CD4-positive, alpha-beta T cell treated with Interleukin-6 at 100 ng/mL for 8 hours (primary cell): ENCODE measurements around the gene HTRA2.

Source experiments
- DNase-seq: peaks from one replicate; pipeline ENCODE4 v3.0.0-alpha.2; 2020; ENCODE audit warnings: mixed read lengths, low spot score

The HTRA2 gene

DNA sequence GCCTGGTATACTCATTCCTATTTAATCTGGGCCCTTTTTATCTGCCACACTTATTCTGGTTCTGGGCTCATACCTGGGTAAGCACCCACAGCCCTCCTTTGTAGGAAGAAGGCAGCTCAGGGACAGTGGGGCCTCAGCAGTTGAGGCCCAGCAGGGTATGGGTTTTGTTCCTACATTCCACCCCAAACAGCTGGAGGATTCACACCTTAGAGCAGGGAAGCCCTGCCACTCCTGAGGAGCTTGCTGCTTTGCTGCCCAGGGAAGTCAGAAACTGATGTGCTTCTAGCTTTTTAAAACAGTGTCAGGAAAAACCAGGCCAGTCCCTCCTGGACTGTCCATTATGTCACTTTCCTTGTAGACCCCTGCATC is 29.2 kb upstream of the HTRA2 start:
- DNase-seq: no peak

DNA sequence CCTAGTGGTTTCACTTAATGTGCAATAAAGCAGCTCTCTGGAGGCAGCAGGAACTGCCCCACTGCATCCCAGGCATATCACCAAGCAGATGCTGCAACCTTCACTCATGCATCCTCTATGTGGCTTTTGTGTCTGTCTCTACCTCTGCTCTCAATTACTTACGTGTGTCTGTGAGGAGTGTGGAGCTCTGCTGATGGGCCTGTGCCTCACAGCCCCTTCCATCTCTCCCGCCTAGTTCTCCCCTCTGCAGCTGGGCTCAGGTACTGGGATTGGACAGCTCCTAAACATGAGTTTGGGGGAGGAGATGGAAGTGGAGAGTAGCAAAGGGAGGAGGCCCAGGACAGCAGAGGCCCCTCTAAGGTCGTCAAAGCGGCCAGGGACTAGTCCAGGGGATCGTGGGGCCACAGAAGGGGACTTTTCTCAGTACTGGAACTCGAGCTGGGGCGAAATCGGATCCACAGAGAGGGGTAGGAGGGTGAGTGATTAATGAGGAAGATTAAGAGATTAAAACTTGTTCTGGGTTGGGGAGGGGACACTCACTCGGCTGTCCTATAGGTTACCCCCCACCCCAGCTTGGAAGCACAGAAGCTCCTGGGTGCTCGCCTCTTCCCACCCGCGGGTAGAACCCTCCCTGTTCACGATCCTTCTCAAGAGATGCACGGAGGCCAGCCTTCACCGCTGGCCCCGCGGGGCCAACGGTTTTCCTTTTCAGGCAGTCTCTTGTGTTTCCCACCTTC is 28.2 kb upstream of the HTRA2 start:
- DNase-seq: no peak

DNA sequence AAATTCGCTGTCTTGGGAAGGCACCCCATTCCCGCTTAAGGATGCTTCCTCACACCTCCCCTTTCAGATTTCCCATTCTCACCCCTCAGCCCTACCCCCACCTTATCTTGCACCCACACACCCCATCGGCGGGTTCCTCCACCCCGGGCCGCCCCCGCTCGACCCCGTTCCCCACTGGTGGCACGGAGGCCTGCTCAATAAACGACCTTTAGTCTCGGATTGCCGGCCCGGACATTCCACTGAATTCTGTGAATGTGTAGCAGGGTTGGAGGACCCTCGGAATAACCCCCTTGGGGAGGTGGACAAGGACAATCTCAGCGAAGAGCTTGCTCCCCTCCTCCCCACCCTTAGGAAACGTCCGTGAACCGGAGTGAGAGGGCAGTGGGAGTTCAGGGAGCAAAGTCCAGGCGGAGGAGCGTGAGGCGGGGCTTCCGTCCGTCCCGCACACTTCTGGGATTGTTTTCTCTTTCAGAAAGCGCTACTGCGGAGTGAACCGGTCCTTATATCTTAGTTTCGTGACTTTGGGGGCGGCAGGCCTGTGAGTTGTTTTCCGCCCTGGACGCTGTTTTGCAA is 27.5 kb upstream of the HTRA2 start:
- DNase-seq: no peak

DNA sequence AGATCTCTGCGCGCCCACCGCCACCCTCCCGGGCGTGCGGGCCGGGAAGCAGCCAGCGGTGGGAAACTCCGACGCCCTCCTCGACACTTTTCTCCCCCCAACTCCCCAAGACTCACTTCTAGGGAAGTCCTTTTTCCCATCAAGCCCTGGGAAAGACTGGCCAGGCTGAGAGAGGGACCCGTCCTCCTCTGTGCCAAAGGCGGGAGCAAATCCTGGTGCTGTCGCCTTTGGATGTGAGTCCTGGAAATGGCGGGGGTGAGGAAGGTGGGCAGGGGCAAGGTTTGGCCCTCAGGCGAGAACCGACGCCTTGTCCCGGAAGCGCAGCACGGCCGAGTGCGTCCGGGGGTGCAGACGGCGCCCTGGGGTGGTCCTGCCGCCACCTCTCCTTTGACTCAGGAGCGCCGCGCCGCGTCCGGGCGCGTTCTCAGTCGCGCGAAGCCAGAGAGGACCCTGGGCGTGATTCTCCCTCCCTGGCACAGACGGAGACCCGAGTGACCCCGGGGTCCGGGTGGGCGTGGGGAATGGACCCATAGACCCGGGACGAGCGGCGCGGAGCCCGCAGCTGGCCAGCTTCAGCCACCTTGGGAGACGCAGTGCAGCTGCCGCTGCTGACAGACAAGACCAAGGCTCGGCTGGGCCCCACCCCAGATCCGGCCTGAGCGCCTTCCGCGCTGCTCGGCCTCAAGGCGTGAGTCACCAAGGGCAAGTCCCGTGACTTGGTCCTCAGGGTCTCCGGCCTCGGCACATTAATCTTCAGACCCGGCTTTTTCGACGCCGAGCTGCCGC is 26.8 kb upstream of the HTRA2 start:
- DNase-seq: peak; percentile 34

DNA sequence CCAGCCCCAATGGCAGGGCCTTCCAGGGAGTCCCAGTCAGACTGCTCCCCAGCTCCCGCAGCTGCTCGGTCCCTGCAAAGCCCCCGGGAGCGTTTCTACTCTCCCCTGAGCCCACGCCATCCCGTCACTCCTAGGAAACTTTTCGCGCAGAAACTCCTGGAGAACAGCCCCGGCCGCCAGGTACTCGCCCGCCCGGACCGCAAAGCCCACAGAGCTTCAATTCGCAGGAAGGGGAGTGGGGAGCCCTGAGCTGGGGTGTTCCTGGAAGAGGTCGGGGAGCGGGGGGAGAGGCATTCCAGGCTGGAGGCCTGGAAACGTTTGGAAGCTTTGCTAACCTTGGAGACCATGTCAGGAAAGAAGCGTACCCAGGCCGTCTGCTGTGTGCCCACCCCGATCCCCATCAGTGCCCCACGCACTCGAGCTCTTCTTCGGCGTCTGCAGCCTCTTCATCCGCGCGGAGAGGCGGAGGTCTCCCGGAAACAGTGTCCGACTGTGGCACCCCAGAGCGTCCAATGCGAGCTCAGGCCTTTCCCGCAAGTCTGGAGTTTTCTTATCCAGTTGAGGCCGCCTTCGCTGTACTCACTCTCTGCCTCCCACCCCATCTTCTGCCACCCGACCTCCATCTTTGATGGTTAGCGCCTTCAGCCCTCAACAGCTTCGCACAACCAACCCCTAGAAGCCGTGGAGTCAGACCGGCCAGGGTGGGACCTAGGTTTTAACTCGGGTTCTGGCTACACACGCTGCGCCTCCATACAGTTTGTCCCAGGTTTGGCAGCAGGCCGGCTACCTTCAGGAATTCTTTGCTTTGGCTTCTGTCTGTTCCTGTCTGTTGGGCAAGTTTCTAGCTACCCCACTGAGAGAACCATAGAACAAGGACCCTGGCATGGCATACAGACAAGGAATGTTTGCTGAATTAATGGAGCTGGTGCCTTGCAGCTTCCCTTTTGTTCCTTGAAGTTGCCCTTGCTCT is 25.9 kb upstream of the HTRA2 start:
- no peak for DNase-seq

DNA sequence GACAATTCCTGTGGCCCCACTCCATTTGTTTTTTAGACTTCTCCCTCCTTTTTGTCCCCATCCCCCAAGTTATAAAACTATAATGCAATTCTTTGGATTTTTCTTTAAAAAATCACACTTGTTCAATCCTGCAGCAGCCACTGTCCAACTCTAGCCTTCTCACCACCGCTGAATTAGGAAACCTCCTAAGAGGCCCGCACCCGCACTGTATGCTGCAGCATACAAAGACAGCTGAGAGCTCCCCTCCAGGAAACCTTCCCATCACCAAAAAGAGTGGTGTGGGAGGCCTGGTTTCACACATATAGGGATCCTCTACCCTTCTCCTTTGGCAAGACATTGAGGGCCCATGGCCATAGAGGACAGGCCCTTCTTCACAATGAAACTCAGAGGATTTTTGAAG is 25.1 kb upstream of the HTRA2 start:
- DNase-seq: no peak

DNA sequence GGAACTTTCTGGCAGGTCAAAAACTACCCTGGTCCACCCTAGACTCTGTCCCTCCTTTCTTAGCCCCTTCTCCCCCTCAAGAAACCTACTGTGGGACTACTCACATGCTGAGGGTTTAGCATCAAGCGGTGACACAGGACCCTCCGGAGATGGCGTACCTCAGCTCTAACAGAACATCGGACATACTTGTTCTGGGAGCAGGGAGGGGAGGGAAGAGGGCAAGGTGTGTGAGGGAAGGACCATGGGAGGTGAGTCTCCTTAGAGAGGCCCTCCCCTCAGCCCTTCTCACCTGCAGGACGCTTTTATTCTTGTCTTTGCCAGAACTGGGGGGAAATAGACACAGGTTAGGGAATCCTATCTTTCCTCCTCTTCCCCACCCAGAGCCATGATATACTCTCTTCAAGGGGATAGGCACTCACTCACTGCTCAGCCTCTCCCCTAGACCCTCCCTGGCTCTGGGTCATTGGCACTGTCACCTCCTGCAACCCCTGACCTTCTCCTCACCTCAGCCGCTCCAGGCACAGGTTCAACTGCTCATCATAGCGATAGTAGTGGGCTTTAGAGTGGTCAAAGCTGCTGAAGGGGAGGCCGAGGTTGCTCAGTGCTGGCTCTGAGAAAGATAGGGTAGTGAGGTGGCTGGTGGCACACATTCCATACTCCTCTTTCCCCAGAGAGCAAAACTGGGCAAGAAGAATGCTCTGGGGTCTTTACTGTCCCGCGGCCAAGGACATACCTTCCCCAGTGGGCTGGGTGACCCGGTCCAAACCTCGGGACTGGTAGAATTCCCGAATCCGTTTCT is 24.1 kb upstream of the HTRA2 start:
- no peak for DNase-seq

DNA sequence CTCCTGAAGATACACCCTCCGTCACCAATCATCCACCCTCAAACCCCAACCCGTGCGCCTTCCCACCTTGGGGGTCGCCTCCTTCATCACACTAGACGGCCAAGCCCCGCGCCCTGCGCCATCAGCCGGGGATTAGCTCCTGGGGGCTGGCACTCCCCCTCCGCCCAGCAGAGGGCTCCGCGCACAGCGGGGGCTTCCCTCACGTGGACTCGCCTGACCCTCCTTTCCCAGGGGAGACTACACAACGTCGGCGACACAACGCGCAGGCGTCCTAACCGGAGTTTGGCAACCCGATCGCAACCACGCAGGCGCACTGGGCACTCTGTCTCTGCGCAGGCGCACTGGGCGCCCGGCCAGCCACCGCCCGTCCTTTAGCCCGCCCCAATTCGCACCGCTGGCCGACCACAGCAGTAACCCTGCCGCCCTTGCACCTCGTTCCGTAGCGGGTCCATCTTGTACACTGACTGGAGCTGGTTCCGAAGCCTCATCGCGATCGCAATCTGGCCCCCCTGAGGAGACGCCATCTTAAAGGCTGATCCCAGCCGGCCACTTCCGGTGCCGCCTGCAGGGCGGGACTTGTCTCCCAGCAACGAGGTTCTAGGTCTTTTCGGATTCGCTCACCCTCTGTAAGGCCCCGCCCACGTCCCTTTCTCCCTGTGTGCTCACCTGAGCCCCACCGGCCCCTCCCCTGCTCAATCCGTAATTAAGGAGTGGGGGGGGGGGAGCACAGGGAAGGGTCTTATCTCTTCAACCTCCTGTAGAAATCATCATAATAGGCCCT is 22.4 kb upstream of the HTRA2 start, which contains the start of gene PCGF1:
PCGF1 (minus strand) TSS at position 551 of the 781 bp plus-strand sequence; CDS start at position 524, 27 bp downstream.
- peak; percentile 98 for DNase-seq

DNA sequence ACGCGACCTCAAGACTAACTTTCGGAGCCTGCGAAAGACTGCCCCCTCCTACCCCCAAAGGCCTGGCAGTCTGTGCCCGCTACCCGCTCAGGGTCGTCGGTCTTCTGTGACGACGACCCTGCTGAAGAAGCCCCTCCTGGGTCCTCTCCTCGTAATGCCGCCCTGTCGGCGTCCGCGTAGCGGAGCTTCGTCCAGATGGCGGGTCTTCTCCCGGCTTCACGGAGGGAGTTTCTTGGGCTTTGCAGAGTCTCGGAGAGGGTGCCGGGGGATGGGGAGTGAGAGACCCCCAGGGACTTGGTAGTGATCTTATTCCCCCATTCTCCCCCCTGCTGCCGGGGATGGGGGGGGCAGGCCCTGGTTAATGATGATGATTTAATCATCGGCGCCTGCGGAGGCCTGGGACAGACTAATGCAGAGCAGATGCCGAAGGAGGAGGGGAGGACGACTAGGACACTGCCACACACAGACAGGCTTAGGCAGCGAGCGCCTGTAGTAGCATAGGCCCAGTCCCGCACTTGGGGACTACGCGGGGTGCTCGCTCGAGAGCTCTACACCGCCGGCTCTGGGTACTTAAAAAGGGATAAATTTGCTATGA is 21.7 kb upstream of the HTRA2 start:
- DNase-seq: no peak

DNA sequence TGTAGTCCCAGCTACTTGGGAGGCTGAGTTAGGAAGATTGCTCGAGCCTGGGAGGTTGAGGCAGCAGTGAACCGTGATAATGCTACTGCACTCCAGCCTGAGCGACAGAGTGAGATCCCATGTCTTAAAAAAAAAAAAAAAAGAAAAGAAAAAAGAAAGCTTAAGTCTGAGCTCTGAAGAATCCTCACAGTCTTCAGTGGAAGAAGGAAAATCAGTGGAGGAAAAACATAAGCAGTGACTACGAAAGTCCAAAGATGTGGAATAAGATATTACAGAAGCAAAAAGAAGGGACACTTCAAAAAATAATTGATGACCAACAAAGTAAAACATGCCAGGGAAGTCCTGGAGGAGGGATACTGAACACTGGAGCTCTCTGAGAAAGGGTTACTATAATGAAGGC is 19.5 kb upstream of the HTRA2 start:
- DNase-seq: no peak

DNA sequence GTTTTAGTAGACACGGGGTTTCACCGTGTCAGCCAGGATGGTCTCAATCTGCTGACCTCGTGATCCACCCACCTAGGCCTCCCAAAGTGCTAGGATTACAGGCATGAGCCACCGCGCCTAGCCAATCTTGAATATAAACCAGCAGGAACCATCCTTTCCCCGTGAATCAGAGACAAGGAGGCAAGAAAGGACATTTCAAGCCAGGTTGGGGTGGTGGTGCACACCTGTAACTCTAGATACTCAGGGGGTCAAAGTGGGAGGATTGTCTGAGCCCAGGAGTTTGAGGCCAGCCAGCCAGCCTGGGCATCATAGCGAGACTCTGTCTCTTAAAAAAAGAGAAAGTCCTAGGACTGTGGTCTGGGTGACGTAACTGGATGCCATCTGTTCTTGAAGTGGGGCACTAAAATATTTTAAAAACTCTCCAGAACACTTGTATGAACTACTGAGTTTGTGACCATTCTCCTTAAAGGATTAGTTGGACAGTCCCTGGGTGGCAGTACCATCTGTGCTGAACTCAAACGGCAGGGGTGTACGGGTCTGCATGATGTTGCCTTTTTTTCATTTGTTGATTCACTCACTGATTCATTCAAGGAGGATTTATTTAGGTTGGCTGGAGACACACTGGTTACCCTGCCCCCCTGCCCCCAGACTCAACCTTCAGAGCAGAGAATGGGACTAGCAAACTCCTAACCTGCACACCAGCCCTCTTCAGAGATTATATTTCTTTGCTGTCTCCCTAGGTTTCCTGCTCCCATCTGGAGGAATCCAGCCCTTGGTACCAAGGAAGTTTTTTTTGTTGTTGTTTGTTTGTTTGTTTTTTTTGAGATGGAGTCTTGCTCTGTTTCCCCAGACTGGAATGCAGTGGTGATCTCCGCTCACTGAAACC is 18.4 kb upstream of the HTRA2 start:
- no peak for DNase-seq

DNA sequence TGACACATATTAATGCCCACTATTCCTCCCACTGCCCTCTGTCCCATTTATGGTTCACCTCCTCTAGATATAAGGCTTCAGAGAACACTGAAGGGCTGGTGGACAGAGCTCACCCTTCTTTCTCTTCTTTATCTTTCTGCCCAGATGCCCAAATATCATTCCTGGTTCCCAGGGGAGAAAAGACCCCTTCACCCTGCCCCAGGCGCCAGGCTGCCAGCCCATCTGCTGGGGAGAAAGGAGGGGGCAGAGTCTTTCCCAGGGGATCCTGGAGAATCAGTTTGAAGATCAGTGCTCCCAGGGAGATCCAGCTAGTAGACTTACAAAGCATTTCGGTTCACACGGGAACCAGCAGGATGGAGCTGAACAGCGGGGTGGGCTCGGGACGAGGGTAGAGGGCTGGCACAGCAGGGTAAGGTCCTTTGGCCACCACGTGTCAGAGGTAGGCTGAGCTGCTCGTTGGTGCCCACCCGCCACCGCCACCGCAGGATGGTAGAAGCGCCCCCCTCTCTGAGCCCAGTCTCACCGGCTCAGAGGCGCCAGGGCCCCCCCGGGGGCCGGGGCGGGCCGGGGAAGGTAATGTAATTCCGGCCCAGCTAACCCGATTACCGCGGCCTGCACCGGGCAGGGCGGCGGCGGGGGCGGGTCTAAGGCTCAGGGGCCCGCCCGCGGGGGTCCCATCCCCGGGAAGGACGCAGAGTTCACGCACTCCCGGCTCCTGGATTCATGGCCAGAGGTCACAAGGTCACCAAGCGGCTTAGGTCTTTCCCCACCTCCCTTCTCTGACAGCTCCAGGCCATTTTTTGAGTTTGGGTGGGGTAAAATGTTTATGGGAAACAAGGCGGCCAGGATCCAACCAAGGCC is 16.8 kb upstream of the HTRA2 start:
- no peak for DNase-seq

DNA sequence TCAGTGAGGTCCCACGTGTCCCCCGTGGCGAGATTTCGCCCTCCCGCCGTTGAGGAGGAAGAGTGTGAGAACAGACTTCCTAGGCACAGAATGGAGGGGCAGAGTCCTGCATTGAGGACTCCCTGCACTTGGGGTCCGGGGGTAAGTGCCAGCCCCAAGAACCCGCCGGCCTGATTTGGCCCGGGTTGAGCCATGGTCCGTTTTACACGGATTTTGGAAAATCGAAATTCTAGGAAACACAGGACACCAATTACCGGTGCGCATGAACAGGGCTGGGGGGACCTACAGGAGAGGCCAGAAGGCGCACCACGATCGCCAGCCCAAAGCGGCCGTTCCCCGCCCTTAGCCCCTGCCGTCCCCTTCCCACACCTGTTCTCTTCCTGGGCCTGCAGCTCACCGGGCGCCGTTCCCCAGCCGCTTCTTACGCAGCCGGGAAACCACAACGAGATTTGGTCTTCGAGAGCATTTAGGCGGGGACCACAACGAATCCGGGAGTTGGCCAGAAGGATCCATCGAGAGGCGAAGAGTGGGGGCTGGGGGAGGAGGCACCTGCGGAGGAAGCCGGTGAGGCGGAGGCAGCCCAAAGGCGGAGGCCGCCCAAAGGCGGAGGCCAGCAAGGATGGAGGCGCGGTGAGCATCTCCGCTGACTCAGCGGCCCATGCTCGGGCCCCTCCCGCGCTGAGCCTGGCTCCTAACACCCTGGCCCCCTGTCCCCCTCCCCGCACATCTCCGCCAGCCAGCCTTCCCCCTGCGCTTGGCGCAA is 15.9 kb upstream of the HTRA2 start:
- DNase-seq: no peak

DNA sequence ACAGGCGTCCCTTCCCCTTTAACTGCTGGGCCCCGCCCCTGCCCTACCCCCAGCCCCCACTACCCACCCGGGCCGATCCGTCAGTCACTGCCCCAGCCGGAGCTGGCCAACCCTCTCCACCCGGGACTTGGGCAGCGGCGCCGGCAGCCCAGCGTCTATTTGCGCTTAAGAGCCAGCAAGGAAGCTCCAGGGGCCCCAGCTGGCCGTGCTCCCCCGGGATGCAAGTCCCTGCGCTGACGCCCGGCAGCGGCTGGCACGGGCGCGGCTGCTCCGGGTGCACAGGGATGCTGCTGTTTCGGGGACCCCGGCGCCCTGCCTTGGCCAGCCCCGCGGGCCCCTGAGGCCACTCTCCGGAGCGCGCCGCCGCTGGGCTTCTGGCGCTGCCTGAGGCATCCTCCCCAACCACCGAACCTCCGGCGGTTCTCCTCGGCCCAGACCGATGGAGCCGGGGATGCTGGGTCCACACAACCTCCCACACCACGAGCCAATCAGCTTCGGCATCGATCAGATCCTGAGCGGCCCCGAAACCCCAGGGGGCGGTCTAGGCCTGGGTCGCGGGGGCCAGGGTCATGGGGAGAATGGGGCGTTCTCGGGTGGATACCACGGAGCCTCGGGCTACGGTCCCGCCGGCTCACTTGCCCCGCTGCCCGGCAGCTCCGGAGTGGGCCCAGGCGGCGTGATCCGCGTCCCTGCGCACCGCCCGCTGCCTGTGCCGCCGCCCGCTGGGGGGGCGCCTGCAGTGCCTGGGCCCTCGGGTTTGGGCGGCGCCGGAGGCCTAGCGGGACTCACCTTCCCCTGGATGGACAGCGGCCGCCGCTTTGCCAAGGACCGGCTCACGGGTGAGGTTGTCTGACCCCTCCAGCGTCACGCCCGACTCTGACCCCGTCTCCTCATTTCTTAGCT is 15.1 kb upstream of the HTRA2 start, which contains the start of gene TLX2:
TLX2 (plus strand) TSS at position 83 of the 903 bp plus-strand sequence; CDS start at position 440, 357 bp downstream.
- DNase-seq: no peak

DNA sequence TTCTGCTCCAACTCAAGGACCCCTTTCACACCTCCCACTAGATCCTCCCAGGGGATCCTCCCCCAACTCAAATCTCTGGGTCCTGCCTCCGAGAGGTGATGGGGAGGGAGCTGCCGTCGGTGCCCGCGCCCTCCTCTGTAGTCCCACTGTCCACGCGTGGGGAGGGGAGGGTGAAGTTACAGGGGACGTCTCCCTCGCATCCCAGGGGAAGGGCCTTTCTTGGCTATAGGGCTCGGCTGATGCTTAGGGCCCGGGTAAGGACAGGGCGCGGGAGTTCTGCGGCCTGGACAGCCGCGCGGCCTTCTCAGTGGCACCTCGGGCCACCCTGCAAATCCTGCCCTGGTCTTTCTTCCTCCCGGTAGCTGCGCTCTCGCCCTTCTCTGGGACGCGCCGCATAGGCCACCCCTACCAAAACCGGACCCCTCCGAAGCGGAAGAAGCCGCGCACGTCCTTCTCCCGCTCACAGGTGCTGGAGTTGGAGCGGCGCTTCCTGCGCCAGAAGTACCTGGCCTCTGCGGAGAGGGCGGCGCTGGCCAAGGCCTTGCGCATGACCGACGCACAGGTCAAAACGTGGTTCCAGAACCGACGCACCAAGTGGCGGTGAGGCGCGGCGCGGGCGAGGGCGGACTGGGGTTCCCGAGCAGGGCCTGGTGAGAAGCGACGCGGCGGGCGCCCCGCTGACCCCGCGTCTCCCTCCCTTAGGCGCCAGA is 14.3 kb upstream of the HTRA2 start:
- no peak for DNase-seq
